ENCODE measurements around the gene CLEC7A.

GRCh38 chr12:10154145-10154496, 24.1 kb upstream of the CLEC7A start:
- no peak for TF ChIP-seq CTCF (conservative IDR thresholded peaks at IDR 0.05; ENCODE audit: low read length)
- TF ChIP-seq EZH2phosphoT487 (IDR thresholded peaks at IDR 0.05; ENCODE audit: borderline replicate concordance, low read depth, low read length), result no peak

Data from OCI-LY7 (cell line).